SHP77 treated with DMSO at 0.1 percent for 48 hours (cell line): ENCODE data around the gene KIF26B.
"Not testable (repeated sequence)": the region's sequence is repeated elsewhere in the genome, so short reads cannot be mapped to it uniquely, and the experiment has no call there.

ENCODE experiments used
- DNase-seq: peaks from one replicate; lab custom pipeline; 2025; lab: John Stamatoyannopoulos, UW

KIF26B gene

GRCh38 chr1:245325922-245326795 lies 171.4 kb downstream of the KIF26B start:
- no peak for DNase-seq

DNA sequence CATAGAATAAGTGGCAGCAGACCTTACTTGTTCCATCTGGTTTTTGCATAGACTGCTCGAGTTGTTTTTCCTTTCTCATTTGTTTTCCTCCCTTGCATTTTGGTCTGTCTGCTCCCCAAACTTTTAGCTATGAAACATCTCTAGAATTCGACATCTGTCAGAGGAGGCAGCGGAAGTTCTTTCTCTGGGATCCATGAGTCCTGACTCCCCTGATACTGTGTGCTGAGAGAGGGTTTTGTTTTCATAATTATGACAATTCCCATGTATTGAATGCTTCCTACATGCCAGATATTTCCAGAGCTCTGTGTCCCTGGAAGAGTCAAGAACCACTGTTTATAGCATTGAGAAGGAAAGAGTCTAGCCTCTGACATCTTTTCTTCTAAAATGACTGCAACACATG lies 172.6 kb downstream of the KIF26B start:
- DNase-seq, result no peak

- DNase-seq, result no peak
Observed at GRCh38 chr1:245327842-245328241, 173.1 kb downstream of the KIF26B start.

GRCh38 chr1:245330951-245331350 lies 176.2 kb downstream of the KIF26B start:
- DNase-seq, result no peak

DNA sequence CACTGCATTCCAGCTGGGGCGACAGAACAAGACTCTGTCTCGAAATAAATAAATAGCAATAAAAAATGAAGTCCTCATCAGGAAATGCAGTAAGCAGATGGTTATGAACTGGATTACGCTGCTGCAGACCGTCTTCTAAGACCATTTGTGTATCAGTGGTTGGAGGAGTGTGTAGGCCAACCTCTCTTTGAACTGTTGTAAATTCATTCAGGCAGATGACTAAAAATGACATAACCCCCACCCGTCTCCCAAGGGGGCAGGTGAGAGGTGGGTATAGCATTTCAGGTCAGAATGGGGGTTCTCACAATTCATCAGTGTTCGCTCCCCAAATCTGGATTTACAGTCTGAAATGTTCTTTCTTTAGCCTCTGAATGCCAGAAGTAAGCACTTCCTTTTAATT lies 177.3 kb downstream of the KIF26B start:
- DNase-seq, result no peak

DNA sequence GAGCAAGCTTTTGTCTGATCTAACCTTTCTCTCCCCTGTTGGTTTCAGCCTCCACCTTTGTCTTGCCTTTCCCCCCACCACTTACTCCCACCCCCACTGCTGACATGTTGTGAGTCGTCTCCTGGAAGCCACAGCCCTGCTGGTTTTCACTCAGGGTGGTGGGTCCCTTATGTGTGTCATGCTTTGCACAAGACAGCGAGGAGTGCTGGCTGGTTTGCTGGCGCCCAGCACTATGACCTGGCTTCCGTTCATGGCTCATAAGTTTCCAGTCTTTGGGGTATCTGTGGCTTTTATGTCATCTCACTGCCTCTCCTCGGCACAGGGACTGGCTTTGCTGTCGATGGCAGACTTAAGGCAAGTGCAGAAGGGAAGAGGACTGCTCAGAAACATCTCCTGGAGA lies 177.7 kb downstream of the KIF26B start:
- no peak for DNase-seq

DNA sequence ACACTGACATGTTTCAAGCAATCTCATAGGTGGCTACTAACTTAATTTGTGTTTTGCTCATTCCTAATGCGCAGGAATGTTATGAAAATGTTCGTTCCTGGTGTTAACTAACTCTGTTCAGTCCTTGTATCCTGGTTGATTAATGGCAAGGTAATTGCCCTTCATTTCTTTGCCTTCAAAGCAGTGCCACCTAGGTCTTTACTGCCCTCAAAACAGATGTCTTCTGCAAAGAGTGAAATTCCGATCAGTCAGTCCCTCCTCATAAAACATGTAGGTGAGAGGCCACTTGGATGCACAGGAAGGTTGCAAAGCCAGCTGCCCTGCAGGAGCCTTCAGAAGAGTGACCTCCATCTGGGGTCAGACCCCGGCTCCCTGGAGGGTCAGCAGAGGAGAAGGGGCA lies 179.4 kb downstream of the KIF26B start:
- no peak for DNase-seq

- DNase-seq, result no peak
Observed at GRCh38 chr1:245334827-245335490, 180.2 kb downstream of the KIF26B start.

DNA sequence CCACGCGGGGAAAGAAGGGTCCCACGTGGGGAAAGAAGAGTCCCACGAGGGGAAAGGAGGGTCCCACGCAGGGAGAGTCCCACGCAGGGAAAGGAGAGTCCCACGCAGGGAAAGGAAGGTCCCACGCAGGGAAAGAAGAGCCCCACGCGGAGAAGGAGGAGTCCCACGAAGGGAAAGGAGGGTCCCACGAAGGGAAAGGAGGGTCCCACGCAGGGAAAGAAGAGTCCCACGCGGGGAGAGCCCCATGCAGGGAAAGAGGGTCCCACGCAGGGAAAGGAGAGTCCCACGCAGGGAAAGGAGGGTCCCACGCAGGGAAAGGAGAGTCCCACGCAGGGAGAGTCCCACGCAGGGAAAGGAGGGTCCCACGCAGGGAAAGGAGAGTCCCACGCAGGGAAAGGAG lies 180.9 kb downstream of the KIF26B start:
- DNase-seq, result not testable (repeated sequence)

DNA sequence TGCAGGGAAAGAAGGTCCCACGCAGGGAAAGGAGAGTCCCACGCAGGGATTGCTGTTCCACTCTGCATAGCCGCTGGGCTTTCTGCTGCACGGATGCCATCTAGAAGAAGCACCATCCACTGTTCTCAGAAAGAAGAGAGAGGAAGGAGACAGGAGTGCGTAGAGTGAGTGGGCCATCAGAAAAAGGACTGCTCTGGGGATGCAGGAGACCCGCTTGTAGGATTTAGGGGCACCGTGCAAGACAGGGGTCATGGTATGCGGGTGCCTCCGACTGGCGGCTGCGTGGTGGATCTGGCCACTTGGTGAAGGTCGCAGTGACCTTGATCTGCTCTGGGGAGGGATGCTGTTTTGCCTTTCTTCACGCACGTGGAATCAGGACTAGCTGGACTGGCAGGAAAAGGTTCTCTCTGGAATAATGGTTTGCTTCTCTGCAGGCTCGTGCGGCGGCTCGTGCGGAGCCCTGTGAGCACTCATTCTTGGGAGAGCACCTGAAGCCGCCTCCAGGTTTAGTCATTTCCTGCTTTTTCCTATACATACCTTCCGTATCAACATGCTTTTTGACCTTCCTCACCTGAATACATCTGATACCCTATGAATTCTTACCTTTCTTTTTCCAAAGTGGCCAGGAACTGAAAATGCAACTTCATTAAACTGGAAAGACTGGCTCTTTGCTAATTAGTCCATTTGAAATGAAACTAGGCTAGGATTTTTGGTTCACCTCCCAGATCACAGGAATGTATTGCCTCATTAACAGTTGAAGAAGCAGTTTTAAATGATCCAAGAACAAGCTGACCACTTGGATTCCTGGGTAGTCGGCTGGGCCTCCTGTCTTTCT lies 181.6 kb downstream of the KIF26B start:
- no peak for DNase-seq

- DNase-seq, result not testable (repeated sequence)
Observed at GRCh38 chr1:245336984-245337355, 182.2 kb downstream of the KIF26B start.

- no peak for DNase-seq
Observed at GRCh38 chr1:245337829-245338484, 183.2 kb downstream of the KIF26B start.

DNA sequence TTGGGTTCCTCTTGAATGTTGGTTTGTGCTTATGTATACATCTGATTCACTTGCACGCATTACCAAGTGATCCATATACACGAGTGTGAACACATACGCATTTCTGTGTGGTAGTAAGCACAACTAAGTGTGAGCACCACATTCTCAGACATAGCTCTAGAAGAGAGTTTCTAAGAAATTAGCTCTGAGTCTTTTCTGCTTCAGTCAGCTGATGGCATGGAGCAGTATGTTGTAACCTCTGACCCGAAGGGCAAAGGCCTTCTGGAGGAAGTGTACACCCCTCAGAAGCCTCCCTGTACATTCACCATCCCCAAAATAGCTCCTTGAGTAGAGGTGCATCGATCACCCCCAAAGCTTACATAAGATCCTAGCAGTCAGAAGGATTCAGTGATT lies 183.7 kb downstream of the KIF26B start:
- DNase-seq, result no peak

DNA sequence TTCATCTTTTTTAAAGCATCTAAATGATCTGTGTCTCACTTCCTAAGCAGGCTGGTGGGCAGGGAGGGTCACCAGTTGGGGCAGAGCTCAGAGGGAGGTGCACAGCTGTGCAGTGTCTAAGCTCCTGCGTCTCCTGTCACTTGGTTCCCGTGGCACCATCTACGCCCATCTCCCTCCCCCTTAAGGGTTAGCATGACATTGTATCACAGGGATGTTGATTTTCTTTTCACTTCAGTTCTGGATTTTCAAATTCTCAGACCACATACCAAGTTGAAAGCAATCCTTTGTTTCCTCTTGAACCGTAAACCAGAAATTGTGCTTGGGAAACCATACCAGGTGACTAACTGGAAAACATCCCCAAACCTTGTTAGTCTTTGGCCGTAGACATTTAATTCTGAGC lies 187.0 kb downstream of the KIF26B start:
- DNase-seq, result no peak

GRCh38 chr1:245345191-245345884 lies 190.6 kb downstream of the KIF26B start:
- no peak for DNase-seq

DNA sequence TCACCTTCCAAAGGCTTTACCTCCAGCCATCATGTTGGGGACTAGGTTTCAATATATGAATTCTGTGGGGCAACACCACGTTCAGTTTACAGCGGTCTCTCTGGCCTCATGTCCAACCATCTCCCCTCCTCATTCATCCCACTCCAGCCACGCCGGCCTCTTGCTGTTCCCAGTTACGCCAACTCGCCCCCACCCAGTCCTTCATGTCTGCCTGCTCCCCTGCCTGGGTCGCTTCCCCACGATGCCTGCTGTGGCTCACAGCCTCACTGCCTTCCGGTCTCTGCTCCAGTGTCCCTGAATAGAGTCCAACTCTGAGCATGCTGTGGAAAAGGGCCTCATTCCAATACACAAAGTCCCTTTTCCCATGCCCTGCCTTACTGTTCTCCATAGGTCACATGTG lies 193.8 kb downstream of the KIF26B start:
- DNase-seq, result no peak

DNA sequence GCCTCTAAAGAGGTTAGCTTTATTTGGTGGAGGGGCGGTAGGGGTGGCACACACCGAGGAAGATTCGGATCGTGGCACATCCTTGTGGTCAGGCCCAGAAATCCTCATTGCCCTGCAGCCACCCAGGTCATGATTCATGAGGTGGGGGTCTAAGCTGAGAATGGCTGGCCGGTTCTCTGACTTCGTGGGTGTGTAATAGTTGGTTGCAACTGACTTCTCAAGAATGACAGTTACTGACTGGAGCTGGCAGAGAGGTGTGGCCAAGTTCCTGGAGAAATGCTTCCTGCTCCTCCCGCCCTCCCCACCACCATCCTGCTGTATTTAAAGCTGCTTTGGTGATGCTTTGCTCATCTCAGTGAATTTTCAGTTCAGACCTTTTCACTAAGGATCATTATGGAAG lies 198.6 kb downstream of the KIF26B start:
- DNase-seq, result no peak

DNA sequence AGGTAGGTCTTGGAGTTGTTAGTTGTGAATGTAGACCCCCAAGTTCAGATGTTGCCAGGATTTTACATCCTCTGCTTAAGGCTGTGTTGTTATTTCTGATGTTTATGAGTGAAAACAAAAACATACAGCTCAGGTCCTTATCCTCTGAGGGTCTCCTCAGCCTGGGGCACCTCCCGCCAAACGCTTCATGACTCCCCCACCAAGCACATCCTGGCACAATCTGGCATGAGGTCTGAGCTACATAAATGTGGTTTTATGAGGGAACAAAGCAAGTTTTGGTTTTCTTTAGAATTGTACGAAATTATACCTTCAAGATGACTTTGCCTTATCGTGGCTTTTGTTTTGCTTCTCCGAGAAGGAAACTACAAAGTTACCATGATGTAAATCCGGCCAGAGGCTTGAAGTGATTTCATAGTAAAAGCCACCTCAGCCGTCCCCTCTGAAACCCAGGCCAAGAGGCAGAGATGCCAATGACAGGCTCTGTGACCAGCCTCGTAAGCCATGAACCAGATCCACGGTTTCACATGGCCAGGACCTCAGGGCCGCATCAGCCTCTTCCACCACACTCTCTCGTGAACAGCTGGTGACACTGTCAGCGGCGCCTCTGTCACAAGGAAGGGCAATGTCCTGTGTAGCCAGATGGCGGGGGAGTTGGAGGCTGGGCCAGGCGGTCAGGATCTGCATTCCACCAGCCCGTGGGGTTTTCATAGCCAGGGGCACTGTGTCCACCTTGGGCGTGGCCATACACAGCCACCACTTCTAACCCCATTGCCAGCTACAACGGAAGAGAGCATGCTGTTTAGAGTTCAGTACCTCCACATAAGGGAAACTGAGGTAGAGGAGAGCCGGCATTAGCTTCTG lies 199.4 kb downstream of the KIF26B start:
- DNase-seq, result no peak

DNA sequence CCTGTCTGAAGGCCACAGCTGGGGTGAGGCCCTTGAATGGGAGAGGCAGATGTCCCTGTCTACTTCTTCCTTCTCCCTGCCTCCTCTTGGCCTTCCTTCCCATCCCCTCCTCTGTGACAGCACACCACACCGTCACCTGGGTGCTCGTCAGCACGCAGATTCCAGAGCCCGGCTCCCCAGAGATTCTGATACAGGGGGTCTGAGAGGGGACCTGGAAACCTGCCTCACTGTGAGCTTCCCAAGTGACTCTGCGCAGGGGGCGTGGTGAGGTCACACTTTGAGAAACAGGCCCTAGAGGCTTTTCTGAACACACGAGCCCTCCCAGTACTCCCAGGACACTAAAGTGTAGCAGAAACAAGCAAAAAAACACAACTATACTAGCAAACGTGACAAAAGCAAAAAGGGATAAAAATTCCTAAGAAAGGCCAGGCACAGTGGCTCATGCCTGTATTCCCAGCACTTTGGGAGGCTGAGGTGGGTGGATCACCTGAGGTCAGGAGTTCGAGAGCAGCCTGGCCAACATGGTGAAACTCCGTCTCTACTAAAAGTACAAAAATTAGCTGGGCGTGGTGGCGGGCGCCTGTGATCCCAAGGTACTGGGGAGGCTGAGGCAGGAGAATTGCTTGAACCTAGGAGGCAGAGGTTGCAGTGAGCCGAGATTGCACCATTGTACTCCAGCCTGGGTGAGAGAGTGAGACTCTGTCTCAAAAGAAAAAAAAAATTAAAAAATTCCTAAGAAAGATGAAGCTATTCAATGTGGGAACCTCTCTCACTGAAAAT lies 201.3 kb downstream of the KIF26B start:
- not testable (repeated sequence) for DNase-seq
